Smooth muscle cell (in vitro differentiated cells): ENCODE data around the gene TMEM121. TPM values are rescaled to one million over a fixed set of nuclear protein-coding genes. Genes with fewer than 3 reads are reported as not detected.
"Not testable (repeated sequence)": the region's sequence is repeated elsewhere in the genome, so short reads cannot be mapped to it uniquely, and the experiment has no call there.

ENCODE experiments used
- DNase-seq: peaks from one replicate; lab custom pipeline; 2025; ENCODE audit not compliant: unreplicated experiment; lab: John Stamatoyannopoulos, UW
- H2AFZ ChIP-seq: fragments of 200-600 bp; sonication (generic); 2 replicates; pipeline ENCODE4 v1.6.0; 2016; ENCODE audit warnings: antibody characterized with exemption, low read depth, mild to moderate bottlenecking
- H3F3A ChIP-seq: fragments of 200-600 bp; sonication (generic); 2 replicates; pipeline ENCODE4 v1.6.0; 2017; ENCODE audit warnings: antibody characterized with exemption, low read depth
- H3K27ac ChIP-seq: fragments of 200-600 bp; sonication (generic); 2 replicates; pipeline ENCODE4 v1.5.1; 2016; ENCODE audit warnings: low read depth, mild to moderate bottlenecking
- H3K27me3 ChIP-seq: fragments of 200-600 bp; sonication (generic); 2 replicates; pipeline ENCODE4 v1.6.1; 2016; ENCODE audit warnings: low read depth, mild to moderate bottlenecking
- H3K36me3 ChIP-seq: fragments of 200-600 bp; sonication (generic); 2 replicates; pipeline ENCODE4 v1.5.1; 2016; ENCODE audit warnings: low read depth
- H3K4me1 ChIP-seq: fragments of 200-600 bp; sonication (generic); 2 replicates; pipeline ENCODE4 v1.5.1; 2016; ENCODE audit warnings: low read depth
- H3K4me2 ChIP-seq: fragments of 200-600 bp; sonication (generic); 2 replicates; pipeline ENCODE4 v1.6.0; 2016; ENCODE audit warnings: mild to moderate bottlenecking
- H3K4me3 ChIP-seq: fragments of 200-600 bp; sonication (generic); 2 replicates; pipeline ENCODE4 v1.5.1; 2016; ENCODE audit warnings: mild to moderate bottlenecking
- H3K79me2 ChIP-seq: fragments of 200-600 bp; sonication (generic); 2 replicates; pipeline ENCODE4 v1.6.0; 2016; ENCODE audit warnings: low read depth, mild to moderate bottlenecking
- H3K9ac ChIP-seq: fragments of 200-600 bp; sonication (generic); 2 replicates; pipeline ENCODE4 v1.6.0; 2016; ENCODE audit warnings: low read depth
- H3K9me3 ChIP-seq: fragments of 200-600 bp; sonication (generic); replicated peaks from 2 replicates; pipeline ENCODE4 v1.5.1; 2016; ENCODE audit warnings: low read depth
- H4K20me1 ChIP-seq: fragments of 200-600 bp; sonication (generic); 2 replicates; pipeline ENCODE4 v1.6.0; 2016; ENCODE audit warnings: low read depth
- WGBS: methylation state at CpG from one replicate; pipeline ENCODE4 v1.1.7; 2016; ENCODE audit warnings: low lambda C conversion rate; 5-methylcytosine and 5-hydroxymethylcytosine counted together
- polyA plus RNA-seq: library from polyadenylated mRNA; unstranded; fragments of >200 nt; fragmentation: Nextera tagmentation; extraction: Ambion mirVana; gene quantifications from 2 replicates; pipeline ENCODE4 v1.2.1, GENCODE V29; 2016
- total RNA-seq: library from RNA; depleted of rRNA; stranded (reverse); fragments of >200 nt; gene quantifications from 2 replicates; pipeline ENCODE4 v1.2.3, GENCODE V29; 2014
- TF ChIP-seq, protein P1 (sequence below): fragments of 200-600 bp; sonication (generic); IDR thresholded peaks from 2 replicates; pipeline ENCODE4 v1.5.1; 2017; ENCODE audit warnings: borderline replicate concordance, mild to moderate bottlenecking, antibody characterized with exemption; ENCODE audit not compliant: insufficient read depth, poor library complexity, severe bottlenecking

TMEM121 gene
- total and polyA plus RNA-seq, 2 experiments from 2014 or later, result 2.6 to 12.1 TPM

DNA sequence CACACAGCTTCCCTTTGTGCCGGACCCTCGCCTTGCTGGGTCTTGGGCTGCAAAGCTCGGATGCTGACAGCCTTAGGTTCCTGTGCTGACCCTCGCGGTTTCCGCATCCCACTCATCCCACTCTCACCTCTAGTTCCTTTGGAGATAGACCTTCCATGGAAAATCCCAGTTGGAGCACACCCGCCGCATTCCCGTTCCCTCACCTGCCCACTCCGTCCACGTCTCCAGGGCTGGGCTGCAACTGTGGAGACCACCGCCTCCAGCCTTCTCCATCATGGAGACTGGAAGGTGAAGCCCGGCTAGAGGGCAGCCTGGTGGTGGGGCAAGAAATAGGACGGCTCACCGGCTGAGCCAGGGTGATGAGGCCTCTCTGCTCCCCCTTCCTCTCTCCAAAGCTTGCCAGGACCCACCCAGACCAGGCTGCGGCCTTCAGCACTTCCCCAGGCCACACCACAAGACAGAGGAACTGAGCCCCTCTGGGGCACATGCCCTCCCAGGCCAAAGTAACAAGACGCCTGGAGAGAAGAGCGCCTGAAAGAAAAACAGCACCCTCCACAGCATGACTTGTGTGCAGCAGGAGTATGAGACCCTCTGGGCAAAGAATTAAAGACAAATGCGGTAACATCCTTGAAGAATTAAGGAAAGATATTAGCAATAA is 15.0 kb downstream of the TMEM121 start:
- H3K4me3 ChIP-seq, result no peak overlapping the region
- H3K9me3 ChIP-seq, result peaks cover 6% of the 10 kb centered on the region
- no peak overlapping the region for H2AFZ ChIP-seq
- TF ChIP-seq, protein P1, sequence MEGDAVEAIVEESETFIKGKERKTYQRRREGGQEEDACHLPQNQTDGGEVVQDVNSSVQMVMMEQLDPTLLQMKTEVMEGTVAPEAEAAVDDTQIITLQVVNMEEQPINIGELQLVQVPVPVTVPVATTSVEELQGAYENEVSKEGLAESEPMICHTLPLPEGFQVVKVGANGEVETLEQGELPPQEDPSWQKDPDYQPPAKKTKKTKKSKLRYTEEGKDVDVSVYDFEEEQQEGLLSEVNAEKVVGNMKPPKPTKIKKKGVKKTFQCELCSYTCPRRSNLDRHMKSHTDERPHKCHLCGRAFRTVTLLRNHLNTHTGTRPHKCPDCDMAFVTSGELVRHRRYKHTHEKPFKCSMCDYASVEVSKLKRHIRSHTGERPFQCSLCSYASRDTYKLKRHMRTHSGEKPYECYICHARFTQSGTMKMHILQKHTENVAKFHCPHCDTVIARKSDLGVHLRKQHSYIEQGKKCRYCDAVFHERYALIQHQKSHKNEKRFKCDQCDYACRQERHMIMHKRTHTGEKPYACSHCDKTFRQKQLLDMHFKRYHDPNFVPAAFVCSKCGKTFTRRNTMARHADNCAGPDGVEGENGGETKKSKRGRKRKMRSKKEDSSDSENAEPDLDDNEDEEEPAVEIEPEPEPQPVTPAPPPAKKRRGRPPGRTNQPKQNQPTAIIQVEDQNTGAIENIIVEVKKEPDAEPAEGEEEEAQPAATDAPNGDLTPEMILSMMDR, result no peak
- no peaks in the 10 kb centered on the region for H3F3A ChIP-seq
- H3K9ac ChIP-seq, result no peak overlapping the region
- H3K4me1 ChIP-seq, result no peaks in the 10 kb centered on the region
- no peaks in the 10 kb centered on the region for H4K20me1 ChIP-seq
- H3K4me2 ChIP-seq, result no peak overlapping the region
- DNase-seq, result no peak
- H3K79me2 ChIP-seq, result no peaks in the 10 kb centered on the region
- H3K36me3 ChIP-seq, result no peaks in the 10 kb centered on the region
- no peak overlapping the region for H3K27ac ChIP-seq
- no peaks in the 10 kb centered on the region for H3K27me3 ChIP-seq
- WGBS, result 81% methylated on average over 19 of the region's 19 CpGs

DNA sequence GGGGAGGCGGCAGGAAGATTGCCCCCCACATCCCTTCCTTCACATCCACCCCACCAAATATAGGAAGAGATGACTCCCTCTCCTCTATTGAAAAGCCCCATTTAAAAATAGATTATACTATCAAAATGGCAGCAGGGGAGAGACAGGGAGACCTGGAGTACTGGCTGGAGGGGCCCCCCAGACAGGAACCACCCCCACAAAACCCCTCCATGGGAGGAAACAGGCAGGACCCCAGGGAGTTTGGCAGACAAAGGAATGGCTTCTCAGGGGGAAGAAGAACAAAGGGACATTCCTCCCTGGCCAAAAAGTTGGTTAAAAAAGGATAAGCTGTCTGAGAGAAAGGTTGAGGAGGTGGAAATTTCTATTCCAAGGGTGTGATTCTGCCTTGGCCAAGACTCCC is 19.3 kb downstream of the TMEM121 start:
- H3K27ac ChIP-seq, H3K36me3 ChIP-seq, H3K79me2 ChIP-seq, H3K4me1 ChIP-seq, H3K9ac ChIP-seq, H2AFZ ChIP-seq, H3K4me3 ChIP-seq, H3F3A ChIP-seq, H3K4me2 ChIP-seq, H3K9me3 ChIP-seq, DNase-seq, H4K20me1 ChIP-seq, H3K27me3 ChIP-seq: not testable (repeated sequence)
- 73% methylated on average over 1 of the region's 1 CpG for WGBS

DNA sequence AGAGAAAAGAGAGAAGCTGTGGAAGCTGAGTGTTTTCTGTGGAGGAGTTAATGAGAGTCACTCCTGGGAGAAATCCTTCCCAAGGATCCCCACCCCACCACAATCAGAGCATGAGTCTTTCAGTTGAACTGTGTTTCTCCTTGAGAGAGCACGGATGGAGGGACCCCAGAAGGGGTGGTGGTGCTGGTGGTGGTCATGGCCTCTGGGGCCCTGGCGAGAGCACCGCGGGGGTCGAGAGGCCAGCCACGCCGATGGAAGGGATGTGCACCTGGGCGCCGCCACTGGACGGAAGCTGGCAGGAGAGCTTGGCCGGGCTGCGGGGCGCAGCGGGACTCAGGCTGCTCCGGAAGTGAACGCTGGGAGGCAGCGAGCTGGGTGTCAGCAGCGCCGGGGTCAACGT is 20.0 kb downstream of the TMEM121 start:
- WGBS, result 91% methylated on average over 11 of the region's 20 CpGs
- DNase-seq, H3K36me3 ChIP-seq, H3K79me2 ChIP-seq, H3K27me3 ChIP-seq, H3K9me3 ChIP-seq, H3K27ac ChIP-seq, H3K4me1 ChIP-seq, H4K20me1 ChIP-seq, H3K9ac ChIP-seq, H3K4me3 ChIP-seq, H3K4me2 ChIP-seq, H2AFZ ChIP-seq, H3F3A ChIP-seq: not testable (repeated sequence)

DNA sequence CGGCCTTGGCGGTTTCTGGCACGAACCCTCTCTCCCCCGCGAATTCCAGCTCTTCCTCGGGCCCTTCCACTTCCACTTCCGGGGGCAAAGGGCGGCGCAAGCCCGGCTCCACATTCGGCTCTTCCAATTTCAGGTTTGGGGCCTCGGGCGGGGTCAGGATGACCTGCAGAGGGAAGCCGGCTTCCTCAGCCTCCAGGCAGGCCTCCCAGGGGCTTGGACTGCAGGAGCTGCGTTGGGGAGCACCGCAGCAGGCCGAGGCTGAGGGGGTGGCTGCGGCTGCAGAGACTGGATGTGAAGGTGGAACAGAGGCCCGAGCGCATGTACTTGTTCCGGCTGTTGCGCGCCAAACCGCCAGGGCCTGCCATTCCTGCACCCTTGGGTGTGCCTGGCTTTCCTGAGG is 20.7 kb downstream of the TMEM121 start:
- H4K20me1 ChIP-seq, H3K79me2 ChIP-seq, H3K4me2 ChIP-seq, H2AFZ ChIP-seq, H3K4me3 ChIP-seq, H3K9ac ChIP-seq, H3K9me3 ChIP-seq, H3F3A ChIP-seq, H3K4me1 ChIP-seq, H3K27ac ChIP-seq, DNase-seq, H3K36me3 ChIP-seq, H3K27me3 ChIP-seq: not testable (repeated sequence)
- WGBS, result 89% methylated on average over 19 of the region's 24 CpGs

DNA sequence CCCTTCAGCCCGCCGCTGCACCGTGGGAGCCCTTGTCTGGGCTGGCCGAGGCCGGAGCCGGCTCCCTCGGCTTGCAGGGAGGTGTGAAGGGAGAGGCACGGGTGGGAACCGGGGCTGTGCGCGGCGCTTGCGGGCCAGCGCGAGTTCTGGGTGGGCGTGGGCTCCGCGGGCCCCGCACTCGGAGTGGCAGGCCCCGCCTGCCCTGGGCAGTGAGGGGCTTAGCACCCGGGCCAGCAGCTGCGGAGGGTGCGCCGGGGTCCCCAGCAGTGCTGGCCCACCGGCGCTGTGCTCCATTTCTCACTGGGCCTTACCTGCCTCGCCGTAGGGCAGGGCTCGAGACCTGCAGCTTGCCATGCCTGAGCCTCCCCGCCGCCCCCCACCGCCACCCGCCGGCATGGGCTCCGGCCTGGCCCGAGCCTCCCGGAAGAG is 21.4 kb downstream of the TMEM121 start:
- no peak overlapping the region for H3K27ac ChIP-seq
- no peaks in the 10 kb centered on the region for H4K20me1 ChIP-seq
- WGBS, result 90% methylated on average over 28 of the region's 38 CpGs
- H2AFZ ChIP-seq, result no peak overlapping the region
- no peak for DNase-seq
- no peaks in the 10 kb centered on the region for H3K79me2 ChIP-seq
- no peak overlapping the region for H3K4me3 ChIP-seq
- peaks cover 6% of the 10 kb centered on the region for H3K9me3 ChIP-seq
- H3K4me2 ChIP-seq, result no peak overlapping the region
- no peaks in the 10 kb centered on the region for H3F3A ChIP-seq
- H3K27me3 ChIP-seq, result no peaks in the 10 kb centered on the region
- TF ChIP-seq, protein P1, result no peak
- H3K9ac ChIP-seq, result no peak overlapping the region
- H3K36me3 ChIP-seq, result no peaks in the 10 kb centered on the region
- H3K4me1 ChIP-seq, result no peaks in the 10 kb centered on the region
